HEK293T (cell line): Measurements from ENCODE around the gene RASL10A.
A peak's percentile ranks its signal among the peaks of the same experiment; 100 is the strongest.
"Not testable (repeated sequence)": the region's sequence is repeated elsewhere in the genome, so short reads cannot be mapped to it uniquely, and the experiment has no call there.

Source experiments
- CTCF ChIA-PET: fragments of 350-600 bp; formaldehyde crosslinking; extraction: SDS; loops from one replicate; lab custom pipeline; 2021; ENCODE audit warnings: antibody characterized with exemption, inconsistent platforms; lab: Yijun Ruan, JAX
- POLR2A ChIA-PET: fragments of 350-600 bp; formaldehyde crosslinking; extraction: SDS; loops from one replicate; lab custom pipeline; 2020; ENCODE audit warnings: antibody characterized with exemption, inconsistent platforms; lab: Yijun Ruan, JAX
- DNase-seq: peaks from one replicate; pipeline ENCODE4 v3.0.0; 2012; ENCODE audit warnings: mixed read lengths; ENCODE audit errors: extremely low spot score
- ARNT ChIP-seq: fragments of 450-650 bp; IDR thresholded peaks from 2 replicates; pipeline ENCODE4 v1.6.1; 2017; ENCODE audit warnings: mild to moderate bottlenecking
- BHLHE40 ChIP-seq: fragments of 450-650 bp; IDR thresholded peaks from 2 replicates; pipeline ENCODE4 v1.6.1; 2016; ENCODE audit warnings: mild to moderate bottlenecking, moderate library complexity, borderline replicate concordance
- CTBP1 ChIP-seq: fragments of 450-650 bp; IDR thresholded peaks from 2 replicates; pipeline ENCODE4 v1.6.1; 2016; ENCODE audit warnings: borderline replicate concordance
- ELF4 ChIP-seq: fragments of 450-650 bp; IDR thresholded peaks from 2 replicates; pipeline ENCODE4 v1.6.1; 2017; ENCODE audit warnings: antibody characterized with exemption
- FOXA1 ChIP-seq: fragments of 450-650 bp; IDR thresholded peaks from 2 replicates; pipeline ENCODE4 v1.6.1; 2016; ENCODE audit warnings: mild to moderate bottlenecking
- FOXK2 ChIP-seq: fragments of 450-650 bp; IDR thresholded peaks from 2 replicates; pipeline ENCODE4 v1.6.1; 2016; ENCODE audit warnings: mild to moderate bottlenecking
- FOXM1 ChIP-seq: fragments of 450-650 bp; IDR thresholded peaks from 2 replicates; pipeline ENCODE4 v1.6.1; 2017; ENCODE audit warnings: mild to moderate bottlenecking, borderline replicate concordance
- HDGF ChIP-seq: fragments of 450-650 bp; IDR thresholded peaks from 2 replicates; pipeline ENCODE4 v1.6.1; 2017; ENCODE audit warnings: antibody characterized with exemption, borderline replicate concordance
- L3MBTL2 ChIP-seq: fragments of 450-650 bp; conservative IDR thresholded peaks from 2 replicates; pipeline ENCODE4 v1.6.1; 2016; ENCODE audit warnings: mild to moderate bottlenecking
- LEF1 ChIP-seq: fragments of 450-650 bp; IDR thresholded peaks from 2 replicates; pipeline ENCODE4 v1.6.1; 2017; ENCODE audit warnings: mild to moderate bottlenecking, borderline replicate concordance
- NFRKB ChIP-seq: fragments of 450-650 bp; IDR thresholded peaks from 2 replicates; pipeline ENCODE4 v1.6.1; 2016; ENCODE audit warnings: mild to moderate bottlenecking, moderate library complexity
- SP1 ChIP-seq: fragments of 450-650 bp; IDR thresholded peaks from 2 replicates; pipeline ENCODE4 v1.6.1; 2017
- SUZ12 ChIP-seq: fragments of 450-650 bp; IDR thresholded peaks from 2 replicates; pipeline ENCODE4 v1.6.1; 2016; ENCODE audit warnings: mild to moderate bottlenecking
- TARDBP ChIP-seq: fragments of 450-650 bp; IDR thresholded peaks from 2 replicates; pipeline ENCODE4 v1.6.1; 2016
- ZNF384 ChIP-seq: fragments of 450-650 bp; IDR thresholded peaks from 2 replicates; pipeline ENCODE4 v1.6.1; 2016
- TF ChIP-seq, protein P1 (sequence below): fragments of 450-650 bp; IDR thresholded peaks from 2 replicates; pipeline ENCODE4 v1.6.1; 2016

The RASL10A gene

DNA sequence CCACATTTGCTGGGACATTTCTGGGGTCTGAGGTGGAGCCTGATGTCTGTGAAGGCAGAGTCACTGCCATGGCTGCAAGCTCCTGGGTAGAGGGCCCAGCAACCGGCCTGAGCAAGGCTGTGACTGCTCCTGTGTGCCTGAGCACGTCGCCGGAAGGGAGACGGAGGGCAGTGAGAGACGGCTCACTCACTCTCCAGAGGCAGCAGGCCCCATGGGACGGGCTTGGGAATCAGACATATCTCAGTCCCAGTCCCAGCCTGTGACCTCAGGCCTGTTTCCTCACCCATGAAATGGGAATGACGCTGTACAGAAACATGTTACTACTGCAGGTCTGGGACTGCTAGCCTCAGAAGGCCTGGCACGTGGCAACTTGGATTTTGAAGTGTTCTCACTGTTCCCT lies 36.4 kb upstream of the RASL10A start:
- ChIA-PET POLR2A (no interaction called here), CTCF (no interaction called here)
- TF ChIP-seq HDGF (no peak), ARNT (no peak), FOXK2 (no peak), SUZ12 (no peak), L3MBTL2 (no peak), FOXM1 (no peak), BHLHE40 (no peak), TARDBP (no peak), CTBP1 (no peak), LEF1 (no peak), NFRKB (no peak), FOXA1 (no peak), SP1 (no peak), ZNF384 (no peak), ELF4 (no peak)
- TF ChIP-seq, protein P1, sequence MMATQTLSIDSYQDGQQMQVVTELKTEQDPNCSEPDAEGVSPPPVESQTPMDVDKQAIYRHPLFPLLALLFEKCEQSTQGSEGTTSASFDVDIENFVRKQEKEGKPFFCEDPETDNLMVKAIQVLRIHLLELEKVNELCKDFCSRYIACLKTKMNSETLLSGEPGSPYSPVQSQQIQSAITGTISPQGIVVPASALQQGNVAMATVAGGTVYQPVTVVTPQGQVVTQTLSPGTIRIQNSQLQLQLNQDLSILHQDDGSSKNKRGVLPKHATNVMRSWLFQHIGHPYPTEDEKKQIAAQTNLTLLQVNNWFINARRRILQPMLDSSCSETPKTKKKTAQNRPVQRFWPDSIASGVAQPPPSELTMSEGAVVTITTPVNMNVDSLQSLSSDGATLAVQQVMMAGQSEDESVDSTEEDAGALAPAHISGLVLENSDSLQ: no peak
- DNase-seq: no peak

DNA sequence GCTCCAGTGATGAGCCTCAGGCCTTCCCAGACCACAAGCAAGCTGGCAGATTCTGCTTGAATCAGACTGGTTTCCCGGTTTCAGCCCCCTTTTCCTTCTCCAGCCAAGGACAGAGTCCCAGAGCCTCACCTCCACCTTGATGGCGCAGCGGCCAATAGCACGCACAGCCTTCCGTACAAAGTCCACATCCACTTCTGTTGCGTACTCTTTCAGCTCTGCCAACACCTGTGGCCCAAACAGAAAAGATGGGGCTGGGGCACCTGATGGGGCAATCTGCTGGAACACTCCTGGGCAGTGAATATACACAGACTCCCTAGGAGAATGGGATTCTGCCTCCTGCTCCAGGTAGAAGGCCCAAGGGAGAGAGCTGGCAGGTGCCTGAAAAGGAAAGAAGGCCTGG lies 35.5 kb upstream of the RASL10A start:
- no peak for DNase-seq
- no peak for TF ChIP-seq BHLHE40
- no peak for TF ChIP-seq ELF4
- TF ChIP-seq ZNF384: no peak
- no peak for TF ChIP-seq CTBP1
- TF ChIP-seq ARNT: no peak
- TF ChIP-seq FOXA1: no peak
- no peak for TF ChIP-seq NFRKB
- TF ChIP-seq SUZ12: no peak
- no peak for TF ChIP-seq FOXK2
- TF ChIP-seq SP1: no peak
- TF ChIP-seq HDGF: no peak
- TF ChIP-seq LEF1: no peak
- no peak for TF ChIP-seq FOXM1
- TF ChIP-seq L3MBTL2: no peak
- CTCF ChIA-PET: interaction anchor here (0.6 kb wide), 1 partner anchor 80 kb away, joined by 3 read pairs; no protein-coding TSS in a partner anchor
- POLR2A ChIA-PET: no interaction called here

DNA sequence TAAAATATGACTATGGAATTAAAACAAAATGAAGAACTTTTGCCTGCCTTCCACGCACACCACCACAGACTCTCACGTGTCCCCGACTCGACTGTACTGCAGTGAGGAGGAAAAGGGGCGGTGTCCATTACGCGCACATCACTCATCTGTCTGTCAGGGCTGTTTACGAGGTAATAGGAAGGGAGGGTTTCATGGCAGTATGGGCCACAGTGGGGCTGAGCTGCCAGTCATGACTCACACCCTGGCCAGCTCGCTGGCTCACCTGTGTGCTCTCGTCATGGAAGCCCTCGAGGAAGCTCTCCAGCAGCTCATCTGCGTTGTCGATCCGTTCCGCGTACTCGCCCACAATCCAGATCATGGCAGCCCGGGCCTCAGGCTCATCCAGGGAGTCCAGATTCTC lies 33.5 kb upstream of the RASL10A start:
- DNase-seq: no peak
- POLR2A ChIA-PET: no interaction called here
- CTCF ChIA-PET: no interaction called here
- TF ChIP-seq ZNF384 (no peak), FOXM1 (no peak)
- TF ChIP-seq, protein P1: peak; percentile 69

DNA sequence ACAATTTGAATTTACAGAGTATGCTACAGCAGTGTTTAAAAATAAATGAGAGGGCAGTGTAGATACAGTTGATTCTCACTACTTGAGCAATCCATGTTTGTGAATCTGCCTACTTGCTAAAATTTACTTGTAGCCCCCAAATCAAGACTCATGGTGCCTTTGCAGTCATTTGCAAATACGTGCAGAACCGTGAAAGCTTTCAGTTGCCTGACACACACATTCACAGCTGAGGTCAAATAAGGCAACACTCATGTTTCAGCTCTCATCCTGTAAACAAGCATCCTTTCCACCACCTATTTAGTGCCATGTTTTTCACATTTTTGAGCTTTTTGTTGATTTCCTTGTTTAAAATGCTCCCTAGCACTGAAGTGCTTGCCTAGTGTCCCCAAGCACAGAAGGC lies 32.5 kb upstream of the RASL10A start:
- CTCF ChIA-PET: no interaction called here
- TF ChIP-seq ZNF384: no peak
- TF ChIP-seq, protein P1: no peak
- no peak for TF ChIP-seq FOXK2
- no peak for TF ChIP-seq LEF1
- no peak for TF ChIP-seq SUZ12
- TF ChIP-seq TARDBP: no peak
- no peak for TF ChIP-seq NFRKB
- TF ChIP-seq L3MBTL2: no peak
- POLR2A ChIA-PET: no interaction called here

DNA sequence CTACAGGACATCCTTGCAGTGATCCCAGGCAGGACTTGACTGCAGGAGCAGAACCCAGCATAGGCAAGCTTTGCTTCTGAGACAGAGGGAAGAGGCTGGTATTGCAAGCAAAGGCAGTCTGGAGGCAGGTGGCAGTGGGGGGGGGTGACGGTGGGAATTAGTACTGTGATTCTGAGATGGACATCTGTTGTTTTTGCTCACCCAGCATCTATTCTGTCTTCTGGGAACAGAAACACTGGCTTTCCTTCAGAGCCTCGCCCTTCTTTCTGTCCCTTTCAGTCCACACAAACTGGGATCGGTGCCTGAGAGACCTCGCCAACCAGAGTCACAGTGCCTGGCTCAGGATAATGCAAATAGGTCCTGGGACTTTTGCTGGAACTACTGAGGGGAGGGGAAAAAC lies 31.2 kb upstream of the RASL10A start:
- POLR2A ChIA-PET: no interaction called here
- CTCF ChIA-PET: no interaction called here
- DNase-seq: no peak
- TF ChIP-seq ELF4 (no peak), ZNF384 (no peak), ARNT (no peak), HDGF (no peak), FOXM1 (no peak)

More for the DNA sequence above, 32.5 kb upstream of the RASL10A start:
- no peak for DNase-seq

DNA sequence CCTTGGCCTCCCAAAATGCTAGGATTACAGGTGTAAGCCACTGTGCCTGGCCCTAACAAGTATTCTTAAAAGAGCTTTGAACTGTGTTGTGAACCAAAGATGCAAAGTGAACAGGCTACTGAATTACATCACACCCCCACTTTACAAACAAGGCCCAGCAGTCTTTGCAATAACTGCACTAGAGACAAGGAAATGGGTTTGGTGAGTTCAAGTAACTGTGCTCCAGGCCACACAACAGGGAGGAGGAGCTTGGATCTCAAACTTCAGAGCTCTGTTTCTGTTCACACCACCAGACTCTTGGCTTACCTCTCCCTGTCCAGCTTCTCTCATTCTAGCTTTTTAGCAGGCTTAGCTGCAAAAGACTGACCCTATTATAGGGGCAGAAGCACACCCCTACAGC lies 30.4 kb upstream of the RASL10A start:
- POLR2A ChIA-PET: no interaction called here
- DNase-seq: no peak
- no peak for TF ChIP-seq ELF4
- CTCF ChIA-PET: no interaction called here

DNA sequence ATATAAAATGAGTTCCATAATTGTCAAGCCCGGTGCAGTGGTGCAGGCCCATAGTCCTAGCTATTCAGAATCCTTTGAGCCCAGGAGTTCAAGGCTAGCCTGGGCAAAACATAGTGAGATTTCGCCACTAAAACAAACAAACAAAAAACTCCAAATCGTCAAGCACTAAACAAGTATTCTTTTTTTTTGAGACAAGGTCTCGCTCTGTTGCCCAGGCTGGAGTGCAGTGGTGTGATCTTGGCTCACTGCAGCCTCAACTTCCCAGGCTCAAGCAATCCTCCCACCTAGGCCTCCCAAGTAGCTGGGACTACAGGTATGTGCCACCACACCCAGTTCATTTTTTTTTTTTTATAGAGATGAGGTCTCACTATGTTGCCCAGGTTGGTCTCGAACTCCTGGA lies 29.4 kb upstream of the RASL10A start:
- DNase-seq, POLR2A ChIA-PET: not testable (repeated sequence)
- CTCF ChIA-PET: interaction anchor here (0.7 kb wide), 1 partner anchor 71 kb away, joined by 3 read pairs; no protein-coding TSS in a partner anchor
